GM21576 (cell line): ENCODE measurements around the gene TINAGL1.

Source experiments
- ATAC-seq: cut with Tn5 transposase; IDR thresholded peaks from one replicate; pipeline ENCODE4 v1.9.1; 2021; ENCODE audit warnings: mild to moderate bottlenecking, moderate library complexity; ENCODE audit not compliant: unreplicated experiment

The TINAGL1 gene

GRCh38 chr1:31567956-31568570, 8.3 kb upstream of the TINAGL1 start:
- no peak for ATAC-seq

- ATAC-seq, result no peak
These were observed 7.3 kb upstream of the TINAGL1 start for GRCh38 chr1:31568895-31569595.

DNA sequence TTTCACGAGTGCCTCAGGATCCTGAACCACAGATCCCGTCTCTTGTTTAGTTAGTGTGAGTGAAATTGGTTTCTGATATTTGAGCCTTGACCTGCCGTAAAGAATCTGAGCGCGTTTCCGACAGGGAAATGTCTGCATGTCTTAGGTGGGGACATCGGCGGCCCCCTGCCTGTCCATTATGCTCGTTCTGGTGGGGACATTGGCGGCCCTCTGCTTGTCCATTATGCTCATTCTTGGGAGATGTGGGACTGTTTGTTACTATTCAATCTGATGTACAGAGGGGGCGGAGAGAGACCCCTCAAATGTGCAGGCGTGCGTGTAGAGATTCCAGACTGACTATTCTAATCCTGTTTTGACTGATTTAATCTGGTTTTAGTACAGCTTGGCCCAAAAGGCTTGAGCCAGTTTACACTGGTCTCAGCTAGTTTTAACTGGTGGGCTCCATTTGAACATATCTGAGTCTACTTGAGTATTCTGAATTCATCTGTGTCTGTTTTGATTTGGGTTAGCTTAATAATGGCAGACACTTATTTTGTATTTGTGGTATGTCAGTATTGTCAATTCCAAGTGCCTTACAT, 6.6 kb upstream of the TINAGL1 start:
- no peak for ATAC-seq

GRCh38 chr1:31570228-31570627, 6.1 kb upstream of the TINAGL1 start:
- ATAC-seq, result no peak

GRCh38 chr1:31570906-31571305, 5.4 kb upstream of the TINAGL1 start:
- ATAC-seq, result no peak

DNA sequence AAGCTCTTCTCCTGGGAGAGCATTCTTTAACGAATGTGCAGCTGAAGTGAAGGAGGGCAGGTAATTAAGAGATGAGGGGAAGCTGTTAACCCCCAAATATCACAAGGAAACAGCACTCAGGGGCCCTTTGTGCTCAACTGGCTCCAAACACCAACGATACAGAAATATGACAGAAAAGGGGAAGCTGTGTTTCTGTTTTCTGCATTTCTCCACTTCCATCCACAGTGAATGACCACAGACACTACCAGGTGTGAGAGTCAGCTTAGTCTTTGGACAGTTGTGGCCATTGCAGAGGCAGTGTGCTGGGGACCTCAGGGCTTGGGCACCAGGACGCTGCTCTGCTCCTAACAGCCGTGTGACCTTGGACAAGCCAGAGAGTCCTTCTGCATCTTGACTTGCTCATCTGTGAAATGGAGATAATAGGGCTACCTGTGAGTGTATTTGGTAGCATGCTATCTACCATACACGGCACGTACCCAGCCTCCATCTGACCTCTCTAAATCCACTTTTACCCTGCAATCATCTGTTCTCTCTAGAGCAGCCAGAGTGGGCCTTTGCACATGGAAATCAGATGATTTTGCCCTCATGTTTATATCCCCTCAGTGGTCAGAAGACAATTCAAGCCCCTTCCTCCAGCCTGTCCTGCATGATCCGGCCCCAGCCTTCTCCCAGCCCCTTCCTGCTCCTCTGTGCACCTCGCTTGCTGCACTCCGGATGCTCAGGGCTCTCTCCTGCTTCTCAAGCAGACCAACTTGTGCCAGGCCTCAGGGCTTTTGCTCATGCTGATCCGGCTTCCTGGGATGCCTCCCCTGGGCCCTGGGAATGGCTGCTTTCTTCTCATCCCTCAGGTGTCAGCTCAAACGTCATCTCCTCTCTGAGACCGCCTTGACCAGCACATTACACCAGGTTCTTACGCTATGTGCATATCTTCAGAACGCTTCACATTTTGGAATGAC, 4.7 kb upstream of the TINAGL1 start:
- no peak for ATAC-seq

DNA sequence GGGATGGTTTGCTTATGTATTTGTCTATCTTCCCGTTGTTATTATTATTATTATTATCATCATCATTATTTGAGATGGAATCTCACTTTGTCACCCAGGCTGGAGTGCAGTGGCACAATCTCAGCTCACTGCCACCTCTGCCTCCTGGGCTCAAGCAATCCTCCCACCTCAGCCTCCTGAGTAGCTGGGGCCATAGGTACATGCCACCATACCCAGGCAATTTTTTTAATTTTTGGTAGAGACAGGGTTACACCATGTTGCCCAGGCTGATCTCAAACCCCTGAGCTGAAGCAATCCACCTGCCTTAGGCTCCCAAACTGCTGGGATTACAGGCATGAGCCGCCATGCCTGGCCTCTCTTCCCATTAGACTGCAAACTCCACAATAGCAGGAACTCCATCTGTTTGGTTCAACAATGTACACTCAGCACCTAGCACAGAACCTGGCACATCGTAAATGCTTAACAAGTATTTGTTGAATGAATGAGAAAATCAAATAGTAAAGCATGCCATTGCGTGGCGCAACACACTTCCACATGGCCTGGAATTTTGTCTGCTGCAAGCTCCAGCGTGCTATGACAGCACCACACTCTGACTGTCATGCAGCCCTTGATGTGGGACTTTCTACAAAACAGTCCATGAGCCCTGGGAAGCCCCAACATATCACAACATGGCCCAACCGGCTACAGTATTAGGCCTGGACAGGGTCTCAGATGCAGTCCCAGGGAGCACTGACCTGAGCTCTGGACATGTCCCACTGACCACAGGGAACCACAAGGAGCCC, 3.8 kb upstream of the TINAGL1 start:
- ATAC-seq, result no peak

DNA sequence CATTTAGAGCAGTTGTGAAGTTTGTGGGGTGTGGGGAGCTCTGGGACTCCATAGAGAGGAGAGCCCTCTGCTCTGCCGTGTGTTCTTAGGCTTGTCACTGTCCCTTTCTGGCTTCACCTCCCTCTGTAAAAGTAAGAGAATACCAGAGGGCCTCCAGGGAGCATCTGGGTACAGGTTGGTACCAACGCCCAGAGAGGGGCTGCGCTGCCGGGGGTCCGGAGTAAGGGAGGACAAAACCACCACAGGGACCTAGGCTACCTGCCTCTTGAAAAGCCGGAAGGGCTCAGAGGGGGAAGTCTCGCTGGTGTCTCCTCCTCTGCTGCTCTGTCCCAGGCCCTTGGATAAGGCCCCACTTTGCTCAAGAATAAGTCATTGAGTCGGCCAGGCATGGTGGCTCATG, 3.1 kb upstream of the TINAGL1 start:
- ATAC-seq, result no peak

DNA sequence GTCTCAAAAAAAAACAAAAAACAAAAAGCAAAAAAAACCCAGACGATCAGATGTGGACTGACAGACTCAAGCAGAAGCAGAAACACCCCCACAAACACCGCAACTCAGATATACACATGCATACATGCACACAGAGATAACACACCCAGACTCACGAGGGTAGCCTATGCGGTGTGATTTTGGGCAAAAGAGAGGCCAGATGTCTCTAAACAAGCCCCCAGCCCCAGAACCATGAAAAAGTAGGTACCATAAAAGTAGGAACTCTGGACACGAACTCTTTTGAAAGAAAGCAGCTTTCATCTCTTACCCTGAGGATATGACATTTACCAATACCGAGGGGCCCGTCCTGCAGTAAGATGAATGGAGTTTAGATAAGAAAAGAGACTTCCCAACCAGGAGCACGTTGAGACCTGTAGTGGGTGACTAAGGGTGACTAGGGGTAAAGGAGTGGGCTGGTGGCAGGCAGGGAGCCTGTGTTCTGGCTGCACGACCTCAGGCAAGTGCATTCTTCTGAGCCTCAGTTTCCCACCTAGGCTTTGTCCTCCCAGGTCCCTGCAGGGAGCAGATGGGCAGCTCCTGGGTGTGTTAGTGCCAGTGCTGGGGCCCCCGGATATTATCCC, 1.5 kb upstream of the TINAGL1 start:
- ATAC-seq, result no peak

GRCh38 chr1:31575369-31576140, 760 bp upstream of the TINAGL1 start:
- ATAC-seq, result no peak

DNA sequence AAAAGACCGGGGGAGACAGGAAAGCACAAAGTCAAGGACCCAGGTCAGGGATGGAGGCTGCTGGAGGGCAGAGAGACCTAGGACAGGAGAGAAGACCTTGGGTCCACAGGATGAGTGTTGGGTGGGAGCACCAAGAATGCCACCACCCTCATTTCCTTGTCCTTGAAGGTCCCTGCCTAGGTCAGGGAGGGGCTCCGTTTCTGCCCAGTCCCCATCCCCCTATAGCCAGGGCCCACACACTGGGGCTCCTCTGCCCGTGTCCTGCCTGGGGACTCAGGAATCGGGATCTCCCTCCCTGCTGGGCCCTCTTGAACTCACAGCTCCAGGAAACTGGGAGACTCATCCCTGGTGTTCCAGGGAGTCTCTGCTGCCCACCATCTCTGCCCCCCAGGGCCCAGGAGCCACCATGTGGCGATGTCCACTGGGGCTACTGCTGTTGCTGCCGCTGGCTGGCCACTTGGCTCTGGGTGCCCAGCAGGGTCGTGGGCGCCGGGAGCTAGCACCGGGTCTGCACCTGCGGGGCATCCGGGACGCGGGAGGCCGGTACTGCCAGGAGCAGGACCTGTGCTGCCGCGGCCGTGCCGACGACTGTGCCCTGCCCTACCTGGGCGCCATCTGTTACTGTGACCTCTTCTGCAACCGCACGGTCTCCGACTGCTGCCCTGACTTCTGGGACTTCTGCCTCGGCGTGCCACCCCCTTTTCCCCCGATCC, 584 bp downstream of the TINAGL1 start:
- ATAC-seq, result no peak

DNA sequence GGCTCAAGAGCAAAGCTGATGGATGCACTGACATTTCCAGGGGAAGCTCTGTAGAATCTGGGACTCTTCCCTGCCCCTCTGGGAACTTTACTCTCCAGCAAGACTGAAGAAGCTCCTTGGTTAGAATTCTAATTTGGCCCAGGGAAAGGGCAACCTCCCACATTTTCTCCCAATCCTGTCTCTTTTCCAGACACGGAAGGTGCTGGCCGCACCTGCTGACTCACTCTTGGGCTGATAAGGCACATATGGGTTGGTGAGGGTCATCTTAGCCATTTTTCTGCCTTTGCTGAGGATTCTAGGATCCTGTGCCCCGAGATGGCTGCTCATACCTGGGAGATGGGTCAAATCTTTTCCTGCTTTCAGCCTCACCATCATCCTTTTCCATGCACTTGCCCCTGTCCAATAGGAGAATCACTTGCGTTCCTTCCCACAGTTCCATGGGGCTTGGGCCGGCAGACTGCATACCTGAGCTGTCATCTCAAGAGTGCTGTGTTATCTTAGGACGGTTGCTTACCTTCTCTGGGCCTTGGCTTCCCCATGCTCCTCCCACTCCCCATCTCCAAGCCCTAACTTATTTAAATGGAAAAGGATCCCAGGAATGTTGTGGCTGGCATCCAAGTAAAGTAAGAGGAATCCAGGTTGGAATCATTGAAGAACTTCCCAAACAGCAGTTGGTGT, 1.3 kb downstream of the TINAGL1 start:
- no peak for ATAC-seq

DNA sequence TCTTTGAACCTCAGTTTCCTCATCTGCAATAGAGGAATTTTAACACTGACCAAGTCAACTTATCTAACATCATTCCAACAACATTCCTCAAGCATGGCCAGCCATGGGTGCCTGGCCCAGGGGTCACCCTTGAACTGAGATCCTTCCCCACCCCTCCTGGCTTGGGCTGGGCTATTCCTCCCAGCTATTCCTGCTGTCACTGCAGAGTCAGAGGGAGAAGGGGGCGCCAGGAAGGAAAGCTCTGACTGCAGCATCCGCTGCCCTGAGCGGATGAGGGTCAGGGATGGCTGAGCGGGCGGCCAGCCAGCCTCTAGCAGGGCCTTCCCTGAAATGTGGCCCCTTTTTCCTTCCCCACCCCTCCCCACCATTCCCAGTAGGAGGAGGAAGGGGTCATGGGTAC, 3.1 kb downstream of the TINAGL1 start:
- no peak for ATAC-seq

DNA sequence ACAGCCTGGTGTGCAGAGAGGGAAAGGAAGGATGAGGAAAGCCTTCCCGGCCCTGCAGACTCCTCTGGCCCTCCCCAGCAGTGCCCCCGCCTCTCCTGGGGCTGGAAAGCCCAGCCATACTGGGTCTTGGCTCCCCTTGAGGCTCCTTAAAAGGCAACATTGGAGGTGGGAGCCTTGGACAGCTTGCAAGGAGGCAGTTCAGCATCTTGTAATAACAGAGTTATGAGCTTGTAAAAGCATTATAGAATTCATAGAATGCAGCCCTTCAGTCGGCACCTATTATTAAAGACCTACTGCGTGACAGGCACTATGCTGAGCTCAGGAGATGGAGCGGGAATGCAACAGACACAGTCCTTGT, 4.2 kb downstream of the TINAGL1 start:
- no peak for ATAC-seq

DNA sequence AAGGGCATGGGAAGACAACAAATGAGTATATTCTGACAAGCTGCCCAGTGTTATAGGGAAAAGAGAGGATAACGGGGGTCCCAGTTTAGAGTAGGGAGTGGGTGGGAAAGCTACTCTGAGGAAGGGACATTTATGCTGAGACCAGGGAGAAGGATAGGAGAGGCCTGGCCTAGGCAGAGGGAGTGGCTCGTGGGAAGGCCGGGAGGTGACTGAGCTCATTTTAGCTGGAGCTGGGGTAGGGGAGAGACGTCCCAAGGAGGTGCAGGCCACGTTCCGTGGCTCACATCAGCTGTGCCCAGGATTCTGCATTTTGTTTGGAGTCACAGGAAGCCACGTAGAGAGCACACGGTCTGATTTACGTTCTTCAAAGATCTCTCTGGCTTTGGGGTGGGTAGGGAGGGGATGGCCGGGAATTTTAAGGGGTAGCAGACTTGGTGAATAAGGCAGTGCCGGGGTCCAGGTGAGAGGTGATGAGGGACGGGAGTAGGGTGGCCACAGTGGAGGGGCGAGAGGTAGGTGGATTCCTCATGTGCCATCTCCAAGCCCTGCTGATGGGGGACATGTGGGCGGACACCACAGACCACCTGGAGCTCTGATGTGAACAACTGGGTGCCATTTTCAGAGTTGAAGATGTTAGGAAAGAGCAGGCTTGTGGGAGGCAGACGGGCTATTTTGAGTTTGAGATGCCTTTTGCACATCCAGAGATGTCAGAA, 4.7 kb downstream of the TINAGL1 start:
- no peak for ATAC-seq

DNA sequence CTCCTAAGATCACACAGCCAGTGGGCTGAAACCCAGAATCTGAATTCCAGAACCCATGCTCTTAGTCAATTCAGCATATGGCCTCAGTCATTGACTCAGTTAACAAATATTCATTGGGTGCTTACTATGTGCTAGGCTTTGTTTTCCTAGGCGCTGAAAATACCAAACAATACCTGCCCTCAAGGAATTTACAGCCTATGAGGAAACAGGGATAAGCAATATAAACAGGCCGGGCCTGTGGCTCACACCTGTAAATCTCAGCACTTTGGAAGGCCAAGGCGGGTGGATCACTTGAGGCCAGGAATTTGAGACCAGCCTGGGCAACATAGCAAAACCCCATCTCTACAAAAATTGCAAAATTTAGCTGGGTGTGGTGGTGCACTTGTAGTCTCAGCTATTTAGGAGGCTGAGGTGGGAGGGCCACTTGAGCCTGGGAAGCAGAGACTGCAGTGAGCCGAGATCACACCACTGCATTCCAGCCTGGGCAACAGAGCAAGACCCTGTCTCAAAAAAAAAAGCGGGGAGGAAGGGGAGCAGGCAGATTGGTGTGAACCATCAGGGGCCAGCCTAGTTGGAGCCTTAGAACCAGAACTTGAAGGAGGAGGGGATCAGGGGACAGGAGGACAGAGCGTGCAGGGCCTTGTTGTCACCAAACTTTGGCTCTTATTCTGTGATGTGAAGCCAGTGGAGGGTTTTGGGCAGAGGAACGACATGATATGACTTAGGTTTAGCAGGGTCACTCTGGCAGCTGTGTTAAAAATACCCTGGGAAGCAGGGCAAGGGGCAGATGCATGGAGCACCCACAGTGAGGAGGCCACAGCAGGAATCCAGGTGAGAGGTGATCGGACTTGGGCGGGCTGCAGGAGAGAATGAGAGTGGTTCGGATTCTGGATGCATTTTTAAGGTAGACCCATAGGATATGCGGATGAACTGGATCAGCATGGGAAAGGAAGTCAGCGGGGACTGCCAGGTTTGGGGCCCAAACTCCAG, 5.8 kb downstream of the TINAGL1 start:
- no peak for ATAC-seq
